HEK293 (cell line): ENCODE measurements around the gene BABAM1.

ENCODE experiments used
- KLF16 ChIP-seq: fragments of 450-650 bp; formaldehyde crosslinking; IDR thresholded peaks from 2 replicates; pipeline ENCODE4 v1.5.1; 2017; ENCODE audit warnings: missing biosample characterization, missing genetic modification characterization
- ZNF157 ChIP-seq: fragments of 450-650 bp; formaldehyde crosslinking; IDR thresholded peaks from 2 replicates; pipeline ENCODE4 v1.5.1; 2016; ENCODE audit warnings: missing biosample characterization, missing genetic modification characterization
- ZNF558 ChIP-seq: fragments of 450-650 bp; formaldehyde crosslinking; IDR thresholded peaks from 2 replicates; pipeline ENCODE4 v1.5.1; 2016; ENCODE audit warnings: missing biosample characterization, missing genetic modification characterization
- ZNF571 ChIP-seq: fragments of 450-650 bp; formaldehyde crosslinking; IDR thresholded peaks from 2 replicates; pipeline ENCODE4 v1.5.0; 2017; ENCODE audit warnings: missing biosample characterization, missing genetic modification characterization
- TF ChIP-seq, protein P1 (sequence below): fragments of 450-650 bp; formaldehyde crosslinking; IDR thresholded peaks from 2 replicates; pipeline ENCODE4 v1.5.1; 2016; ENCODE audit warnings: missing biosample characterization, missing genetic modification characterization
- TF ChIP-seq, protein P2 (sequence below): fragments of 450-650 bp; formaldehyde crosslinking; optimal IDR thresholded peaks from 2 replicates; pipeline ENCODE3; 2016; ENCODE audit warnings: missing biosample characterization, mild to moderate bottlenecking, missing genetic modification characterization

DNA sequence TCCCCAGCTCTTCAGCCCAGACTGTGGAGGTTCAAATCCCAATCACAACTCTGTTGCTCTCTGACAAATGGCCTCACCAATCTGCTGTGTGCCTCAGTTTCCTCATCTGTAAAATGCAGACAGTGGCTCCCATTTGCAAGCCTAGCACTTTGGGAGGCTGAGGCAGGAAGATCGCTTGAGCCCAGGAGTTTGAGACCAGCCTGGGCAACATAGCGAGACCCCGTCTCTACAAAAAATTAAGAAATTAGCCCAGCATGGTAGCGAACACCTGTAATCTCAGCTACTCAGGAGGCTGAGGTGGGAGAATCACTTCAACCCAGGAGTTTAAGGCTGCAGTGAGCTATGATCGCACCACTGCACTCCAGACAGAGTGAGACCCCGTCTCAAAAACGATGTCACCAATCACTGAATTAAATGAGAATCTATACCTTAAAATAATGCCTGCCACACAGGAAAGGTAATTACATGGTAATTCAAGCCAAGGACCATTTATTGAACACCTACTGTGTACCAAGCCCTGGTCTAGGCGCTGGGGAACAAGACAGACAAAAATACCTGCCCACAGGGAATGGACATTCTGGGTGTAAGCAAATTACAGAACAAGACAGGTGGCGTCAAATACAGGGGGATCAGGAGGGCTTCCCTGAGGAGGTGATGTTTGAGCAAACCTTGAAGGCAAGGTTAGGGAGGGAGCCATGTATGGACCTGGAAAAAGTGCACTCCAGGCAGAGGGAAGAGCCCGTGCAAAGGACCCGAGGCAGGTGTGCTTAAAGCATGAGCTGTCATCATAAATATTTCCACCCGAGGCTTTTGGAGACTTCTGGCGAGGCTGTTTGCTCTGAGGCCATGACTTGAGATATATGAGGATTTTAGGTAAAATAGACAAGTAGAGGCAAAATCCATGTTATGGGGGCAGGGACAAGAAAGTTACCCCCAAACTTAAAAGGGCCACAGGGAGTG lies 29.2 kb upstream of the BABAM1 start:
- TF ChIP-seq, protein P1, sequence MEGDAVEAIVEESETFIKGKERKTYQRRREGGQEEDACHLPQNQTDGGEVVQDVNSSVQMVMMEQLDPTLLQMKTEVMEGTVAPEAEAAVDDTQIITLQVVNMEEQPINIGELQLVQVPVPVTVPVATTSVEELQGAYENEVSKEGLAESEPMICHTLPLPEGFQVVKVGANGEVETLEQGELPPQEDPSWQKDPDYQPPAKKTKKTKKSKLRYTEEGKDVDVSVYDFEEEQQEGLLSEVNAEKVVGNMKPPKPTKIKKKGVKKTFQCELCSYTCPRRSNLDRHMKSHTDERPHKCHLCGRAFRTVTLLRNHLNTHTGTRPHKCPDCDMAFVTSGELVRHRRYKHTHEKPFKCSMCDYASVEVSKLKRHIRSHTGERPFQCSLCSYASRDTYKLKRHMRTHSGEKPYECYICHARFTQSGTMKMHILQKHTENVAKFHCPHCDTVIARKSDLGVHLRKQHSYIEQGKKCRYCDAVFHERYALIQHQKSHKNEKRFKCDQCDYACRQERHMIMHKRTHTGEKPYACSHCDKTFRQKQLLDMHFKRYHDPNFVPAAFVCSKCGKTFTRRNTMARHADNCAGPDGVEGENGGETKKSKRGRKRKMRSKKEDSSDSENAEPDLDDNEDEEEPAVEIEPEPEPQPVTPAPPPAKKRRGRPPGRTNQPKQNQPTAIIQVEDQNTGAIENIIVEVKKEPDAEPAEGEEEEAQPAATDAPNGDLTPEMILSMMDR (tag by site-specific recombination), result no peak
- TF ChIP-seq ZNF558 (tag by site-specific recombination), result no peak
- TF ChIP-seq ZNF157 (tag by site-specific recombination), result no peak
- no peak for TF ChIP-seq KLF16 (tag by site-specific recombination)
- TF ChIP-seq, protein P2, sequence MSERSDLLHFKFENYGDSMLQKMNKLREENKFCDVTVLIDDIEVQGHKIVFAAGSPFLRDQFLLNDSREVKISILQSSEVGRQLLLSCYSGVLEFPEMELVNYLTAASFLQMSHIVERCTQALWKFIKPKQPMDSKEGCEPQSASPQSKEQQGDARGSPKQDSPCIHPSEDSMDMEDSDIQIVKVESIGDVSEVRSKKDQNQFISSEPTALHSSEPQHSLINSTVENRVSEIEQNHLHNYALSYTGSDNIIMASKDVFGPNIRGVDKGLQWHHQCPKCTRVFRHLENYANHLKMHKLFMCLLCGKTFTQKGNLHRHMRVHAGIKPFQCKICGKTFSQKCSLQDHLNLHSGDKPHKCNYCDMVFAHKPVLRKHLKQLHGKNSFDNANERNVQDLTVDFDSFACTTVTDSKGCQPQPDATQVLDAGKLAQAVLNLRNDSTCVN (tag by site-specific recombination), result no peak
- no peak for TF ChIP-seq ZNF571 (tag by site-specific recombination)
